COLO668 (cell line): ENCODE measurements around the gene CH25H.
A peak's percentile ranks its signal among the peaks of the same experiment; 100 is the strongest.
"Not testable (repeated sequence)": the region's sequence is repeated elsewhere in the genome, so short reads cannot be mapped to it uniquely, and the experiment has no call there.

ENCODE experiments used
- DNase-seq: peaks from one replicate; lab custom pipeline; 2025; ENCODE audit not compliant: unreplicated experiment; lab: John Stamatoyannopoulos, UW

The CH25H gene, protein sequence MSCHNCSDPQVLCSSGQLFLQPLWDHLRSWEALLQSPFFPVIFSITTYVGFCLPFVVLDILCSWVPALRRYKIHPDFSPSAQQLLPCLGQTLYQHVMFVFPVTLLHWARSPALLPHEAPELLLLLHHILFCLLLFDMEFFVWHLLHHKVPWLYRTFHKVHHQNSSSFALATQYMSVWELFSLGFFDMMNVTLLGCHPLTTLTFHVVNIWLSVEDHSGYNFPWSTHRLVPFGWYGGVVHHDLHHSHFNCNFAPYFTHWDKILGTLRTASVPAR

DNA sequence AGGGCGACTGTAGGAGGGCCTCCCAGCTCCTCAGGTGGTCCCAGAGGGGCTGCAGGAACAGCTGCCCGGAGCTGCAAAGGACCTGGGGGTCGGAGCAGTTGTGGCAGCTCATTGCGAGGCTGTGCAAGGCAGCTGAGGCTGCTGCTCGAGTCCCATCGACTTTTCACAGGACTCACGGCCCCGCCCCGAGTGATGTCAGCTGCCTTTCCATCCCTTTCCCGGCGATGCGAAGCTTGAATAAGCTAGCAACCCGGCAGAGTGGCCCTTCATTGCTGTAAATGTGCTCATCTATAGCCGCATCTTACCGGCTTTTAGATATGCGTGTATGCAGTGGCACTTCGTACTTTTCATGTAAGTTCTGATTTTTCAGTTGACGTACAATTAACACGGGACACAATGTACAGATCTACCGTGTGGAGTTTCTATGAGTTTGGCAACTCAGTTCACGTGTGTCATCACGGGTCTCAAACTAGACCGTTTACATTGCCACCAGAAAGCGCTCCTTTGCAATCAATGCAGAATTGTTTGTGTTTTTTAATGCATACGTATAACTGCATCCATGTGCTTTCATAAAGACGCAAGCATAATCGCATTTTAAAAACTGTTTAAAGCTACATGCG, at the start of gene CH25H:
Gene CH25H, minus strand, starts transcription at position 137 of the 620 bp plus-strand sequence. Its CDS starts 25 bp downstream, at position 112.
- peak; percentile 72 for DNase-seq

DNA sequence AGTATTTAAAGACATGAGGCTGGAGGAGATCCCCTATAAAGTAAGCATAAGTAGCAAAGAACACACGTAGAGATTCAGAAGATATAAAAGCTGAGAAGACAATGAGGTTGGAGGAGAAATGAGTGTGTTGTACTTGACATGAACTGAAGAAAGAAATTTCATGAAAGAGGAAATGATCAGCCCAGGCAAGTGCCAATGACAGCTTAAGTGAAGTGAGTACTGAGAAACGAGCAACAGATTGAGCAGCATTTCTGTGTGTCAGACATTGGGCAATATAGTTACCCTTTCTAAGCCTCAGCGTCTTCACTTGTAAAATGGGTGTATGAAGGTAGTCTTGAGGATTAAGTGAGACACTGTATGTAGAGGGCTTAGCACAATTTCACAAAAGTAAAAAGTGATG, 49.2 kb upstream of the CH25H start:
- DNase-seq, result no peak

DNA sequence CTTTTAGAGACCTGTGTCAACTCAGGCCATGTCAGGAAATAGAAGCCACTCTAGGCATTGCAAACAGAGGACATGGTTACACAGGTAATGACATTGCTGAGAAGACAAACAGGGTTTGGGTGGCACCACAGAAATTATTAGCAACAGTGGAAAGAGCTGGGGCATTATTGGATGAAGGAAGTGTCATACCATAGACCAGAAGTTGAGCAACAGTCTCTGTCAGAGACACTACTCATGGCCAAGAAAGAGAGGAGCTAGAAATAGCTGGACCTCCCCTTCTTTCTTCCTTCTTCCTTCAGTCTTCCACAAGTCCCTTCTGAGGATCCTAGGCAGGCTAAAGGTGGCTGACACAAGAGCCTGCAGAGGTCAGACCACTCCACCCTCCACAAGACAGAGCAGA, 48.7 kb upstream of the CH25H start:
- no peak for DNase-seq

DNA sequence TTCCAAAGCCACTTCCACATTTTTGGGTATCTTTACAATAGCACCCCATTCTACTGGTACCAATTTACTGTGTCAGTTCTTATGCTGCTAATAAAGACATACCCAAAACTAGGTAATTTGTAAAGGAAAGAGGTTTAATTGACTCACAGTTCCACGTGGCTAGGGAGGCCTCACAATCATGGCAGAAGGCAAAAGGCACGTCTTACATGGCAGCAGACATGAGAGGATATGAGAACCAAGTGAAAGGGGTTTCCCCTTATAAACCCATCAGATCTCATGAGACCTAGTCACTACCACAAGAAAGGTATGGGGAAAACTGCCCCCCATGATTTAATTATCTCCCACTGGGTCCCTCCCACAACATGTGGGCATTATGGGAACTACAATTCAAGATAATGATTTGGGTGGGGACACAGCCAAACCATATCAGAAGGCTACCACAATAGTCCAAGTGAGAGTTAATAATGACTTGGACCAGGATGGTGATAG, 48.0 kb upstream of the CH25H start:
- DNase-seq, result not testable (repeated sequence)

DNA sequence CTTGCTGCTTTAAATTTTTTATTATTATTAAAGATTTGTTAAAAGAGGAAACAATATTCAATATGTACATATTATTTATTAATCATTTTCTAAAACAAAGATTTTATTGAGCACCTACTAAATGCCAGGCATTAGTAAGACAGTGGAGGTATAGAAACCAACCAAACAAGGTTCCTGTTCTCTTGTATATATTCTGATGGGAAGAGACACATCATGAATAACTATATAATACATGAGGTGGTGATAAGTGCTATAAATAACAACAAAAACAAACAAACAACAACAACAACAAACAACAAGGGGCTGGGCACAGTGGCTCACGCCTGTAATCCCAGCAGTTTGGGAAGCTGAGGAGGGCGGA, 45.1 kb upstream of the CH25H start:
- DNase-seq, result no peak

DNA sequence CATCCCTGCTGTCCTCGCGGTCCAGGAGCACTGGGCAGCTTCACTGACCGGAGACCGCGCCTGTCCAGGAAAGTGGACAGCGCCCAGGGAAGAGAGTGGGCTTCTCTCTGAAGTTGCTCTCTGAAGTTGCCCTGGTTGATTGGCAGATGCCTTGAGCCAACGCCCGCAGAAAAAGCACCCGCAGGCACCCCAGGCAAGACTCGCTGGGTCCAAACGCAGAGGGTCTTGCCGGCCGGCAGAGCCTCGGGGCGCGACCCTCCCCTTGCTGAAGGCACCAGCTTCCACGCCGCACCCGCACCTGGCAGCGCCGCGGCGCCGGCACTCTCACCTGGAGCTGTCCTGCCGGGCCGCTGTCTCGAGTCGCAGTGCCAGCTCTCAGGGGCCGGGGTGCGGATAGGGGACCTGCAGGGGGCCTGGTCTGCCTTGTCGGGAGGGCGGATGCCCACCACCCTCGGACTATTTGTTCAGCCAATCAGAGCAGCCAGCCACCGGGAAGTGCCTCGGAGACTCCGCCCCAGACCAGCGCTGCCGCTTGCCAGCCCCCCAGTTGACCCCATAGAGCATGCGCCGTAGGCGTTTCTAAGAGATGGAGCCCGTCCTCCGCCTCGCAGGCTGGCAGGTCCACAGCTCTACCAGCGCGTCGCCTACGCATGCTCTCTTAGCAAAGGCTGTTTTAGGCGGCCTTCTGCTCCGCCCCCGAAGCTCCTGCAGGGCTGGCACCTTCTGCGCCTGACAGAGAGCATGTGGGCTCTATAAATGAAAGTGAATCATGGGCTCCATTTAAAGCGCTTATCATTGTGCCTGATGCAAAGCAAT, 44.5 kb upstream of the CH25H start, which contains the start of gene LIPA:
Gene LIPA, minus strand, starts transcription at position 367 of the 816 bp plus-strand sequence. CDS start 4,127 bp downstream, outside the sequence.
- peak; percentile 88 for DNase-seq

DNA sequence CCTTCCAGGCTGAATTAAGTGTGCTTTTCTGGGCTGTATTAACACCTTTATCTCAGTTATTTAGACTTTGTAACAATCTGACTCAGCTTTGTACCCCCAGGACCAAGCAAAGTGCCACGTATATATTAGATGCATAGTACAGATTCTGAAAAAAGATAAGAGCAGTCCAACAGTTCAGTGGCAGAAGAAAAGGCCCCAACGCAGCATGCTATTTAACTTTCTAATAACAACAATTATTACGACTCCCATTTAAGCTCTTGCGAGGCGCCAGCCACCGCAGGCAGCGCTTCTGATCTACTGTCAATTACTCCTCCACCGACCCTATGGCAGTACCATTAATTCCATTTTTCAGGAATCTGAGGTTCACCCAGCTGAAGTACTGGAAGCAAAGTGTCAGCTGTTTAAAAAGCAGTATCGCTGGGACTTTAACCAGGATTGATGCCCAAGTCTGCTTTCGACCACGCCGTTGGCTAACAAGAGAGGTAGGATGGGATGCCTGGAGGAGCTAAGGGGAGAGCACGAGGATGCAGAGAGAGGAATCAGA, 43.8 kb upstream of the CH25H start:
- peak; percentile 14 for DNase-seq

DNA sequence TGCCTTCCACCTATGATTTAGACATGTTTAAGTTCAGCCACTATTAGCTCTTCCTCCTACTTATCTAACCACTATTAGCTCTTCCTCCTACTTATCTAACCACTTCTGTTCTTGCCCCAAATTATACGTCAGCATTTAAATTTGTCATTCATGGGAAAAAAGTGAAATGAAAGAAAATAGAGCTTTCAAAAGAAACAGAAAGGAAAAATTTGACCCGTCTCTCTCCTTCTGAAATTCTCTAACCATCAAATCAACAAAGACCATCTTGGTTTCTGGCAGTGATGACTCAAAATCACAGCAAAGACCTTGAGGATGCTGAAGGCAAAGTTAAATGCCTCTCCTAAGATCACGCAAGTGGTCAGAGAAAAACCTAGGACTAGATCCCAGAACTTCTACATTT, 41.9 kb upstream of the CH25H start:
- no peak for DNase-seq

DNA sequence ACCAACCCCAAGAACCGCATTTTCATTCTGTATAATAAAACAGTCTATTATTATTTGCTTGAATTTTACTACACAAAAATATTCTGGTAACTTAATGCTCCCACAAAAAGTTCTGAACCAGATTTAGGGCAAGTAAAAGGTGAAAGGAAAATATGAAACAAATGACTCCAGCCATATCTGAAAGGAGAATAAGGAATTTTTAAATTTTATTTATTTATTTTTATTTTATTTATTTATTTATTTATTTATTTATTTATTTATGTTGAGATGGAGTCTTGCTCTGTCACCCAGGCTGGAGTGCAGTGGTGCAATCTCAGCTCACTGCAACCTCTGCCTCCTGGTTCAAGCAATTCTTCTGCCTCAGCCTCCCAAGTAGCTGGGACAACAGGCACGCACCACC, 40.5 kb upstream of the CH25H start:
- not testable (repeated sequence) for DNase-seq

DNA sequence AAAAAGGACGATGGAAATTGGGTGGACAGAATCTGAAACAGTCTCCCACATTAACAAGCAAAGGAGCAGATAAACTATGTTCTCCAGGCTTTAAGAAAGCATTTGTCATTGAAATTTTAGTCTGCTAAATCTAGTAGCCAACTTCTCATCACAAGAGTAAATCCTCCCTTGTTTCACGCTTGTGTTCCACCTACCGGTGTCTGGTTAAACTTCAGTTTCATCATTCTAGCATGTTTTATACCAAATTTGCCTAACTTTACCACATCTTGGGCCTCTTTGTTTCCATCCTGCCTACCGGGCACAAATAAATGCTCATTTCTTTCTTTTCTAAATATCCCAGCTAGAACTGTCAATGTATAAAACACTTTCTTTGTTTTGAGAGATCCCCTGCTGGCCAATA, 38.7 kb upstream of the CH25H start:
- no peak for DNase-seq

DNA sequence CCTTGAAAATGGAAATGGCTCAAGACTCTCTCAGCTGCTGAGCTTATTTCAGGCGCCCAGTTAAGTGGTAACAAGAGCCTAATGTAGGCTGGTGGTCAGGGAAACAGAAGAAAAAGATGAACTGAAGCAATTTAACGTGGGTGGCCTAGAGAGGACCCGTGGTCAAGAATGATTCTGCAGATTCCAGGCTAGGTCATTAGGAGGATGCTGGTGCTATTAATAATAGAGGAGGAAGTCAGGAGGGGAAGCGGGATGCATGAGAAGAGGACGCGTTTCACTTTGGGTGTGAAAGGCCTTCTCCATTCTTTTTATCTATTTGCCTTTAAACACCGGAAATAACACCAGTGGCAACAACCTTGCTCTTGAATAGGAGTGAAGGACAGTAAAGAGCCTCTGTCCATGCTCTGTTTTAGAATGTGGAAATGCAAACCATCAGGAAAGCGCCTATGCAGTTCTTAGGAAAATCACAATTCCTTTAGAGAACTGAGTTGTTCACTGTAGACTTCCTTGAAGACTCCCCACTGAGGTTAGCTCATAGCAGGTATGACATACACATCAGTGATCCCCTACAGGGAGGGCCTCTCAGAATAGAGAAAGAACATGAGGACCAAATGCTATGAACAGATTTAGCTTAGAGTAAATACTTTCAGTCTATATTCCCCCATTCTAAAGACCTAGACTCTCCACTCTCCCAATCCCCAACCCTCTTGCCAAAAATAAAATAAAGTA, 35.9 kb upstream of the CH25H start:
- DNase-seq, result no peak

DNA sequence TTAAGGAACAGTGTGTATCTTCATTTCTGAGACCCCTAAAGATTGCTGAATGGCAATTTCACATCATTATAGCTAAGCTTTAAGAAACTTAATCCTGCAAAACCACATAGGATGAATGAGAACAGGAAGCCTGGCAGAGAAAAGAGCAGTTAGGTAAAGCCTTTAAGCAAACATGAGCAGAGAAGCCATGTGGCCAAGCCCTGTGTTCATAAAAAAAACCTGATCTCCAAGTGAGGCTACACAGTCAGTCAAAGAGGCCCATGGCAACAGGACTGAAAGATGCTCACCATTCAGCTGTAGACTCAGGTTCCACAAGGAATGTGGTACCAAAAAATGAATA, 35.2 kb upstream of the CH25H start:
- peak; percentile 1 for DNase-seq

DNA sequence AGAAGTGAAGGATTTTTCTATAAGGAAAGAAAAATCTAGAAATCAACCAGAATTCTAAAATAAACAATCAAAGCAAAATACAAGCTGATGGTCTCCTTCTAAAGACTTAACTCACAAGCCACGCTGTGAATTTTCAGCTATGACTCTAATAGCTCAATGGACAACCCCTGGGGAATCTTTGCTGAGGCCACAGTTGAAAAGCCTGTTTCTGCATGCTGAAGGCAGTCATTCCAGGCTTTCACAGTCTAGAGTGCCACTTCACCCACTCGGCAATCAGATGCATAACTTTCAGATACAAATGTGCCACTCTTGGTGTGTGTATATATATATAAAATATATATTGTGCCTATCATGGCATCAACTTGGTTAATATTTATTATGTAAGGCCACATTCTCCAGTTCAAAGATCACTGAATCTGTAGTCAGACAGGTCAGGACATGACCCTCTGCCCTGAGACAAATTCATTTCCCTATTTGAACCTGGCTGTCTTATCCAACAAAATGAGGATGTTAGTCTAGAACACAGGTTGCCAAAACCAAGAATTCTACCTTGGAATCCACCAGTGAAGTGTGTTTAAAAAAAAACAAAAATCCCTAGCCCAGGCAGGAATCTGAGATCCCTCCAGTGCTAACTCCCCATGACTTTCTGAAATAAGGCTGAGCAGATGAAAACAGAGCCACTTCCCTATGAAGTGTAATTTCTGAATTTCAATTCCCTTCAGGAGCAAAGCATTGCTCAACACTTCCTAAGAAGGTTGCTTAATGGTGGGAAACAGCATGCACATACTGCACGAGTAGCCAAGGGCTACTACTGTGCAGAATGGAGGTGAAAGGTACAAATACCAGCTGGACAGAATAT, 34.6 kb upstream of the CH25H start:
- no peak for DNase-seq

DNA sequence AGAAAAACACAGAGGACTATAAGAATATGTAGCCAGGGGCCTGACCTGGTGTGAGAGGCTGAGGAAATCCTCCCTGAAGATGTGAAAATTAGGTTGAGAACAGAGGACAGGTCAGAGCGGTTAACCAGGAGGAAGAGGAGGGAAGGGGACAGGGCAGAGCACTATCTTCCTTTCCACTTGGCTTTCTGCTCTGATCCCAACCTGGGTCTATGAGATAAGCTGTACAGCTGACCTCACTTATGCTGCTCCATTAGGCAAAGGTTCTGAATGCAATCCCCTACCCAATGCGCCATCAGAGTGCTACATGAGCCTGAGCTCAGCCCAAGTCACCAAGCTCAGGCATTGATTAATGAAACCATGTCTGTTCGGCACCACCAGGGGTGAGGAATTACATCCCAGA, 33.9 kb upstream of the CH25H start:
- no peak for DNase-seq

DNA sequence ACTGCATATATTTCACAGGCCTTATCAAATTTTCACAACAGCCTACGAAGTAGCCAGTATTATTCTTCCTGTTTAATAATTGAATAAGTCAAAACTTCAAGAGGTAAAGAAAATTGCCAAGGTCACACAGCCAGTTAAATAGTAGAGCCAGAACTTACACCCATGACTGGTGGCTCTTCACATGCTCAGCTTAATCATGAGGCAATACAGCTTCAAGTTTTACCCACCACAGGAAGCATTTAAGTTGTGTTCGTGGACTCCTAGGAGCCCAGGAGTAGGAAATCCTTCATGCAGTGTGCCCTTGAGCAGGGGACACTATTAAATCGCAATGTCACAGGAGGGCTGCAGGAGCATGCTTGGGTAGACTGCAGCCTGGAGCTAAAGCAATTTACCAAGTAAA, 33.4 kb upstream of the CH25H start:
- DNase-seq, result no peak

DNA sequence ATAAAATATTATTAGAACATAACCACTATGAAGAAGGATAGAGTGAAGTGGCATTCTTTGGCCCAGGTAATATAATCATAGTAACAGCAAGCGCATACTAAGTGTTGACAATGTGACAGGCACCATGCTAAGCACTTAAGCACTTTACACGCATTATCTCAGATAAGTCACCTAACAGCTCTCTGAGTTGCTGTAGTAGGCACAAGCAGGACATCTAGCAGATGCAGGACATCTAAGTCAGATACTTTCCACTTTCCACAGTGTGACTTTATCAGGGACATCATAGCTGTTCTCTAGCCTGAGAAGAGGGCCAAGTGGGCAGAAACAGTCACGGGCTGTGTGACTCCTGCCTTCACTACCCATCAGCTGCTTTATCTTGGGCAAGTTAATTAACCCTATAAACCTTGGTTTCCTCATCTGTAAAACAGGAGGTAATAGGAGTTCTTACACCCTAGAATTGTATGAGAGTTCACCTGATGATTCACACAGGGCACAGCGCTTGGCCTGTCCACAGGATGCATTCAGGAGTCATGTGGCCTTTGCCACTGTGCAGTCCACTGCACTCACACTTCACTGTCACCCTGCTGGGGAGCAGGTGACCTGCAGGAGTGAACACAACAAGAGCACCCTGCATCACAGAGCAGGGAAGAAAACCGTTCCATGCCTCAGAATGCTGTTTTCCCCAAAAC, 32.0 kb upstream of the CH25H start:
- no peak for DNase-seq

DNA sequence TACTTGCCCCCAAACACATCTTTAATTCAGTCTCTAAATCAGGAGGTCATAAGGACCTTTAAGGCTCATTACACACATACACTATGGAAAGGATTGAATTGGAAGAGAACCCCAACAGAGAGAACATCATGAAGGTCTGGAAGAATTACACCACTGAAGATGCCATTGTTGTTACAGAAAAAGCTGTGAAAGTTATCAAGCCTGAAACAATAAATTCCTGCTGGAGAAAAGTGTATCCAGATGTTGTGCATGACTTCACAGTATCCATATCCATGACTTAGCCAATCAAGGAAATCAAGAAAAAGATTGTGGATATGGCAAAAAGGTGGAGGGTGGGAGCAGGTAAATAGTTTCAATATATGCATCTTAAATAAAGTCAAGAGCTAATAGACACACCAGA, 30.7 kb upstream of the CH25H start:
- no peak for DNase-seq

DNA sequence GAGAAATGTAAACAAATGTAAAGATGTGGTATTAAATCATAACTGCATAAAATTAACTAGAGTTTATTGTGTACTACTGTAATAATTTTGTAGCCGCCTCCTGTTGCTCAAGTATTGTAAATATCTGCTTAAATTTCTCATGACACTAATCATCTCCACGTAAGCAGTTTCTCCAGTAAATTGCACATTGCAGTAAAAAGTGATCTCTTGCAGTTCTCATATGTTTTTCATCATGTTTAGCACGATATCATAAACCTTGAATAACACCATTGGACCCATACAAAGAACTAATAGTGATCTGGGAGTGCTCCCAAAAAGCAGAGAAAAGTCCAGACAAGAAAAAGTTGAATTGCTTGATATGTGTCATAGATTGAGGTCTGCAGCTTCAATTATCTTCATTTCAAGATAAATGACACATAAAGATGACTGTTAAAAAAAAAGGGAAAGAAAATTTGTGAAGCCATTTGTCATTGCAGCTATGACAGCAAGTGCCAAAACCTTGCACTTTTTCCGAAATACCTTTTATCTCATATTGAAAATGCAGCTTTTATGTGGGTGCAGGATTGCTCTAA, 29.2 kb upstream of the CH25H start:
- DNase-seq, result no peak
